Lower leg skin (tissue), 4 donors: ENCODE measurements around the gene HOXB2. TPM values are rescaled to one million over a fixed set of nuclear protein-coding genes. Genes with fewer than 3 reads are reported as not detected.

Experiments
- DNase-seq, 2 donors: peaks; one replicate each; pipeline ENCODE4 v3.0.0-alpha.2; 2019; ENCODE audit warnings: low spot score in 2 of 2
- H3K4me3 ChIP-seq: fragments of 200-600 bp; sonication (generic); 2 replicates; pipeline ENCODE4 v1.5.1; 2017; ENCODE audit warnings: mild to moderate bottlenecking, low read depth; ENCODE audit not compliant: poor library complexity, severe bottlenecking
- POLR2A ChIP-seq, 2 donors: fragments of 450-650 bp; IDR thresholded peaks; one replicate each; pipeline ENCODE4 v1.6.1; 2016 to 2017; ENCODE audit warnings: antibody characterized with exemption in 2 of 2, mild to moderate bottlenecking in 1 of 2, moderate library complexity in 1 of 2
- WGBS, 2 donors: methylation state at CpG; one replicate each; pipeline ENCODE4 v1.1.5; 2018; 5-methylcytosine and 5-hydroxymethylcytosine counted together
- intact Hi-C: fragments of 100-400 bp; cut with DNase I; formaldehyde crosslinking; loops from one replicate; pipeline ENCODE4 v1.15.0; 2023; ENCODE audit warnings: low total_unique reads
- total RNA-seq, 4 donors: library from RNA; depleted of rRNA; stranded (reverse); fragments of >200 nt; gene quantifications; one replicate each; pipeline ENCODE4 v1.1.0, GENCODE V29; 2016
- TF ChIP-seq, protein P1 (sequence below), 3 donors: fragments of 450-650 bp; IDR thresholded peaks; one replicate each; pipeline ENCODE4 v1.5.1; 2016; ENCODE audit warnings: antibody characterized with exemption in 3 of 3, mild to moderate bottlenecking in 3 of 3, moderate library complexity in 2 of 3

The HOXB2 gene
- 10 to 100 TPM in 3 of 4 donors, 1 to 10 TPM in 1; 5.8 to 34.9 (median 20.9) TPM for total RNA-seq

DNA sequence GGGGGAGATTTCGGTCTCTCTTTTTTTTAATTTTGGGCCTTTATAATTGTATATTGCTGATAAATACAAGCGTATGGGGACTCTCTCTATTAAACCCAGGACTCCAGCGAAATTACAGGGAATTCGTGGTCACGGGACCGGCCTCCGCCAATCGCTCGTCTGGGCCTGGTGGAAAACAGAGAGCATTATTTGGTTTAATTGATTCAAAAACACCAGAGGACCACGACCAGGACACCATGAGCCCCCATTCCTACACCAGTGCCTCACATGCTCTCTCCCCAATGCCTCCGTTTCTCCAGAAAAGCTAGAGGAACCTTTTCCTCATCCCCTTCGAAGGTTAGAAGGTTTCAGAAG is at the start of gene HOXB2:
TSS of gene HOXB2 (minus strand) at position 88 of the 354 bp plus-strand sequence. CDS start 198 bp downstream, outside the sequence.
- intact Hi-C loops: no loop called here
- peak within 1 kb of the TSS; percentile 54 for H3K4me3 ChIP-seq
- no peak for DNase-seq
- 42 to 44% methylated on average over 12 of the region's 12 CpGs for WGBS, 2 donors
- no peak for TF ChIP-seq POLR2A (IDR thresholded peaks at IDR 0.05)
- TF ChIP-seq, protein P1, sequence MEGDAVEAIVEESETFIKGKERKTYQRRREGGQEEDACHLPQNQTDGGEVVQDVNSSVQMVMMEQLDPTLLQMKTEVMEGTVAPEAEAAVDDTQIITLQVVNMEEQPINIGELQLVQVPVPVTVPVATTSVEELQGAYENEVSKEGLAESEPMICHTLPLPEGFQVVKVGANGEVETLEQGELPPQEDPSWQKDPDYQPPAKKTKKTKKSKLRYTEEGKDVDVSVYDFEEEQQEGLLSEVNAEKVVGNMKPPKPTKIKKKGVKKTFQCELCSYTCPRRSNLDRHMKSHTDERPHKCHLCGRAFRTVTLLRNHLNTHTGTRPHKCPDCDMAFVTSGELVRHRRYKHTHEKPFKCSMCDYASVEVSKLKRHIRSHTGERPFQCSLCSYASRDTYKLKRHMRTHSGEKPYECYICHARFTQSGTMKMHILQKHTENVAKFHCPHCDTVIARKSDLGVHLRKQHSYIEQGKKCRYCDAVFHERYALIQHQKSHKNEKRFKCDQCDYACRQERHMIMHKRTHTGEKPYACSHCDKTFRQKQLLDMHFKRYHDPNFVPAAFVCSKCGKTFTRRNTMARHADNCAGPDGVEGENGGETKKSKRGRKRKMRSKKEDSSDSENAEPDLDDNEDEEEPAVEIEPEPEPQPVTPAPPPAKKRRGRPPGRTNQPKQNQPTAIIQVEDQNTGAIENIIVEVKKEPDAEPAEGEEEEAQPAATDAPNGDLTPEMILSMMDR (IDR thresholded peaks at IDR 0.05): no peak

DNA sequence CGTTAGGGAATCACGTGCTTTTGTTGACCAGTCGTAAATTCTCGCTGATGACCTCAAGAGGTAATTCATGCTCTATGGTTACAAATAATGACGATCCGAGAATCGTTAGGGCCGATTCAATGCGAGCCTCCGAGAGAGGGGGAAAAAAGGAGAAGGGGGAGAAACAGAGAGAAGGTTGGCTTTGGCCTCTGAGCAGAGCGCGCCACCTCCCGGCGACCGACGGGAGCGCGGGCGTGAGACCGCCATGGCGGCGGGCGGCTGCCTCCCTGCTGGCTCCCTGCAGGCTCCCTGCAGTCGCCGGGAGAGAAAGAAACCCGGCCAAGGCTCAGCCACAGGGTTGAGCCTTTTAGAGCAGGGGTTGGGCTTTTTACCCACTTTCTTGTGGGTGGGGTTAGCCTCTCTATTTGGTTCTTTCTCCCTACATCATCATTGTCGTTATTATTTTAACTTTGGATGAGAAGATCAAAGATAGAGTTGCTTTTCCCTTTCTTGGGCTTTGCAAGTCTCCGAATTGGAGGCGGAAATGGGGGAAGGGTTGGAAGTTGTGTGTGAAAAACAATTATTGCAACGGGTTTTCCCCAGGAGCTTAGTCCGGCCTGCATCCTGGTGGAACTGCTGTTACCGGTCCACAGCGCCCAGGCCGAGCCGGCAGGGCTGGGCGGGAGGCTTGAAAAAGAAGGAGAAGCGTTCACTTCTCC is 49.1 kb upstream of the HOXB2 start:
- TF ChIP-seq POLR2A (IDR thresholded peaks at IDR 0.05): no peak
- TF ChIP-seq, protein P1 (IDR thresholded peaks at IDR 0.05): peak in 1 of 3 donors; percentile 92
- WGBS, 2 donors: 16 to 19% methylated on average over 37 of the region's 37 CpGs
- intact Hi-C loops: loop anchor here (5.0 kb wide), 2 partner anchors 102 to 257 kb away; no protein-coding TSS in a partner anchor
- no peak overlapping the region for H3K4me3 ChIP-seq
- peak; percentile 71 to 96 for DNase-seq

DNA sequence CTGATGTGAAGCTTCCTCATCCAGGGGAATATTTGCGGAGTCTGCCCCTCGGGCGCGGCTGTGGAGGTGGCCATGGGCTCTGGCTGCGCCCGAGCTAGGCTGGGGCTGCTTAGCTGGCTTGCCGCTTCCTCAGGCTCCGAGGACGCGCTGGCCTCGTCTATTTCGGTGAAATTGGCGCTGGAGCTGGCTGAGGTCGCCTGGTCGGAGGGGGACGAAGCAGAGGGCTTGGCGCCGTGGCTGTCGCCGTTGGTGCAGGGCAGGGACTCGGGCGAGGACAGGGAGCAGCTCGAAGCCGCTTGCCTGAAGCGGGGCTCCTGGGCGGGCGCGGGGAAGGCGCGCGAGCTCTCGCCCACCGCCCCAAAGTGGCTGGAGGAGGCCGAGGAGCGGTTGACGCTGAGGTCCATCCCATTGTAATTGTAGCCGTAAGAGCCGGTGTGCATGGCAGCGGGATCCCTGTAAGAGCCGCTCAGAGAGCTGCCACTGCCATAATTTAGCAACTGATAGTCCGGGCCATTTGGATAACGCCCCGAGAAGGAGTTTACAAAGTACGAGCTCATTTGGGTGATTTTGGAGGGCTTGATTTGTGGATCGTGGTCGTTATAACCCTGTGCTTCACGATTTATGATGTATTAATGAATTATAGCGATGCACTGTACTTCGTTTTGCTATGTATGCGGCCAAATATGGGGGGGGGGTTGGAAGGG is 48.4 kb upstream of the HOXB2 start, which contains the start of gene HOXB5:
TSS of gene HOXB5 (minus strand) at position 654 of the 704 bp plus-strand sequence. CDS start at position 557, 97 bp downstream.
- TF ChIP-seq, protein P1 (IDR thresholded peaks at IDR 0.05): no peak
- TF ChIP-seq POLR2A (IDR thresholded peaks at IDR 0.05): no peak
- peak in 1 of 2 donors; percentile 91 for DNase-seq
- intact Hi-C loops: loop anchor here (5.0 kb wide), 2 partner anchors 101 to 256 kb away; no protein-coding TSS in a partner anchor
- WGBS, 2 donors: 16 to 18% methylated on average over 49 of the region's 50 CpGs
- no peak within 1 kb of the TSS for H3K4me3 ChIP-seq

DNA sequence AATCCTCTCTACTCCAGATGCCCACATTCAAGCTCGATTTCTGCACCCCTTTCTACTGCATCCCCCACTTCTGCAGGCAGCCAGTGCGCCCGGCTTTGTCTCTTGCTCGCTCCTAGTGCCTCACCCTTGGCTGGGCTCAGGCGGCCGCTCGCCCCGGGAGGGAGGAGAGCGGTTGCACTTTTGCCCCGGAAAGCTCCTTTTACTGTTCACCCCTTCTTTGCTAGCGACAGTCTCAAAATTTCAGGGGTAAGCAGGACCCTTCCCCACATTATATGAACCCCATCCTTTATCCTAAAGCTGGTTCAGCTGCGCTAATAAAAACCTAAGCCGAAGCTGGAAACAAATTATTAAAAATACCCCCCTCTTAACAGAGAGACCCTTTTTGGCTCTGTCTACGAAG is 47.7 kb upstream of the HOXB2 start:
- H3K4me3 ChIP-seq: no peak overlapping the region
- no peak for DNase-seq
- intact Hi-C loops: loop anchor here (5.0 kb wide), 2 partner anchors 100 to 255 kb away; no protein-coding TSS in a partner anchor
- no peak for TF ChIP-seq POLR2A (IDR thresholded peaks at IDR 0.05)
- TF ChIP-seq, protein P1 (IDR thresholded peaks at IDR 0.05): no peak
- 53 to 54% methylated on average over 14 of the region's 14 CpGs for WGBS, 2 donors

DNA sequence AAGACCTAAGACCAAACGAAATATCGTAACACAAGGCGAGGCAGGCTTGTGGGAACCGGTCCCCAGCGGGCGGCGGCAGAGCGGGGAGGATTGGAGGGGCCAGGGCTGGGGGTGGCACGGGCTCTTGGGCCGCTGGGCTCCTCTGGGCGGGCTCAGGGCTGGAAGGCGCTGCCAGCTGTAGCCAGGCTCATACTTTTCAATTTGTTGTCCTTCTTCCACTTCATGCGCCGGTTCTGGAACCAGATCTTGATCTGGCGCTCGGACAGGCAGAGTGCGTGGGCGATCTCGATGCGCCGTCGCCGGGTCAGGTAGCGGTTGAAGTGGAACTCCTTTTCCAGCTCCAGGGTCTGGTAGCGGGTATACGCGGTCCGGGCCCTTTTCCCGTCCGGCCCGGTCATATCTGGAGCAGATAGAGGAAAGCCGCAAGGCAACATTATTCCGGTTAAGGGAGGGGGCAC is 47.2 kb upstream of the HOXB2 start:
- DNase-seq: no peak
- 68 to 76% methylated on average over 33 of the region's 33 CpGs for WGBS, 2 donors
- H3K4me3 ChIP-seq: no peak overlapping the region
- intact Hi-C loops: loop anchor here (5.0 kb wide), 2 partner anchors 100 to 255 kb away; no protein-coding TSS in a partner anchor
- TF ChIP-seq POLR2A (IDR thresholded peaks at IDR 0.05): no peak
- TF ChIP-seq, protein P1 (IDR thresholded peaks at IDR 0.05): no peak
